Measurements from ENCODE around the gene CABP4.

The CABP4 gene

DNA sequence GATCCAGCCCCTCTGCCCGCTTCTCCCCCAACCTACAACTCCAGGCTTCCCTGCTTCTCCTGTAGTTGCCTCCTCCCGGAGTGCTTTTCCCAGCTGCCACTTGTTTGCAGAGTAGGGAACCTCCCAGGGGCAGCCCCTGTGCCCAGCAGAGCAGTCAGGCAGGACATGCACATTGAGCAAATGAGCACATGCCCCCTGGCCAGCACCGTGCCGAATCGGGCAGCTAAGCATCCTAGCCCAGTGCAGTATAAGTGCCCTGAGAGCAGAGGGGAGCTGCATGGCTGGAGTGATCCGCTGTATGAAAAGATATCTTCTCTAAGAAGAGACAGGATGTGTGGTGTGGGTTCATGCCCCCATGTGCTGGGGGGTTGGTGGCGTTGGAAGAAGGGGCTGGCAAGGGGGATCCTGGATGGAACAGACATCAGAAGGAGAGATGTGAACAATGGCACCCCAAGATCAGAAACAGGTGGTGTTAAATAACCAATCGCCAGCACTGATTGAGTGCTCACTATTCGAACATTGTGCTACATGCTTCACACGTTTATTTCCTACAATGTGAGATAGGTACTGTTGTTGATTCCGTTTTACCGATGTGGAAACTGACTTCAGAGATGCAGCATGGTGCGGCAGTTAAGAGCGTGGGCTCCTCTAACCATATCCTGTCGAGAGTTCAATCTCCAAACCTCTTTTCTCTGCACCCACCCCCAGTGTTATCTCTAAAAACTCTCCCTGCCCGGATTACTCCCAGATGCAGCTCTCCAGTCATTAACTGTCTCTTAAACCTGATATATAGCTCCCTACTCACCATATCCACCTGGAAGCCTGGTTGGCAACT is 28.9 kb downstream of the CABP4 start:
- DNase-seq: peak in 1 of 2 donors; percentile 67

GRCh38 chr11:67484847-67485311 is 29.7 kb downstream of the CABP4 start:
- peak; percentile 65 to 67 for DNase-seq

GRCh38 chr11:67485873-67486361 is 30.8 kb downstream of the CABP4 start:
- peak; percentile 64 to 82 for DNase-seq

DNA sequence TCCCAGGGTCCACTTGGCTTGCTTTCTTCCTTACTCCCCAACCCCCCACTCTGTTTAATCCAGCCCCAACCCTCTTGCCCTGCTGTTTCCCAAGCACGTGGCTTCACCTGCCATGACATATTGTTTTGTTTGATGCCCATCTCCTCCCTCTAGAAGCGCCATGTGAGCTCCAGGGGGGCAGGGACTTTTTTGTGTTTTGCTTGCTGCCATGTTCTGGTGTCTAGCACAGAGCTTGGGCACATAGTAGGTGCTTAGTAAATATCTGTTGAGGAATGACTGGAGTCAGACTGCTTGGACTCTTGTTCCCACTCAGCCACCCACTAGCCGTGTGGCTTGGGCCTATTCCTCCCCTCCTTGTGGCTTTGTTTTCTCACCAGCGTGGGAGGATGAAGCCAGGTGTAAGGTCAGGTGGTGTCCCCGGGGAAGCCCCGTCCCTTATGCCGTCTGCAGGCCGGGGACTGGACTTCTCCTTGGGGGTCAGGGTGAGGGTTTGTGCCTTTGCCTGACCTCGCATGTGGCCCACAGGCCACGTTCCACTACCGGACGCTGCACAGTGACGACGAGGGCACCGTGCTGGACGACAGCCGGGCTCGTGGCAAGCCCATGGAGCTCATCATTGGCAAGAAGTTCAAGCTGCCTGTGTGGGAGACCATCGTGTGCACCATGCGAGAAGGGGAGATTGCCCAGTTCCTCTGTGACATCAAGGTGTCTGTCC is 31.5 kb downstream of the CABP4 start:
- DNase-seq: peak in 1 of 2 donors; percentile 45

DNA sequence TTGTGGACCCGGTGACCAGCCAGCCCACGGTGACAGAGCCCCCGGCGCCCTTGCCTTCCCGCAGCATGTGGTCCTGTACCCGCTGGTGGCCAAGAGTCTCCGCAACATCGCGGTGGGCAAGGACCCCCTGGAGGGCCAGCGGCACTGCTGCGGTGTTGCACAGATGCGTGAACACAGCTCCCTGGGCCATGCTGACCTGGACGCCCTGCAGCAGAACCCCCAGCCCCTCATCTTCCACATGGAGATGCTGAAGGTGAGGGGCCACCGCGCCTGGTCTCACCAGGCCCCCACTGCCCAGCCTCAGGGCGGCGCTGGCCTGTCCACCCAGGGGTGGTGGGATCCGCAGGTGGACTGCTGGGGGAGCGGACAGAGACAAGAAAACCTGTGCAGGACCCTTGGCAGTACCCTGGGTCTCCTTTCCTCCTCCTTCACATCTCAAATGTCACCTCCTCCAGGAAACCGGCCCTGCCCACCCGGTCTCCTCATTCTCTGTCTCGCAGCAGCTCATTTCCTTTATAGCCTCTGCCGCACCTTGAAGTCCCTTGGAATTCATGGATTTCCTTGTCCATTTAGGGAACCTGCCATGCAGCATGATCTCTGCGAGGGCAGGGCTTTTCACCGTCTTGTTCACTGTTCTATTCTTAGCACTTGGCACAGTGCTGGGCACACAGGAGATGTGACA is 34.2 kb downstream of the CABP4 start:
- DNase-seq: no peak

DNA sequence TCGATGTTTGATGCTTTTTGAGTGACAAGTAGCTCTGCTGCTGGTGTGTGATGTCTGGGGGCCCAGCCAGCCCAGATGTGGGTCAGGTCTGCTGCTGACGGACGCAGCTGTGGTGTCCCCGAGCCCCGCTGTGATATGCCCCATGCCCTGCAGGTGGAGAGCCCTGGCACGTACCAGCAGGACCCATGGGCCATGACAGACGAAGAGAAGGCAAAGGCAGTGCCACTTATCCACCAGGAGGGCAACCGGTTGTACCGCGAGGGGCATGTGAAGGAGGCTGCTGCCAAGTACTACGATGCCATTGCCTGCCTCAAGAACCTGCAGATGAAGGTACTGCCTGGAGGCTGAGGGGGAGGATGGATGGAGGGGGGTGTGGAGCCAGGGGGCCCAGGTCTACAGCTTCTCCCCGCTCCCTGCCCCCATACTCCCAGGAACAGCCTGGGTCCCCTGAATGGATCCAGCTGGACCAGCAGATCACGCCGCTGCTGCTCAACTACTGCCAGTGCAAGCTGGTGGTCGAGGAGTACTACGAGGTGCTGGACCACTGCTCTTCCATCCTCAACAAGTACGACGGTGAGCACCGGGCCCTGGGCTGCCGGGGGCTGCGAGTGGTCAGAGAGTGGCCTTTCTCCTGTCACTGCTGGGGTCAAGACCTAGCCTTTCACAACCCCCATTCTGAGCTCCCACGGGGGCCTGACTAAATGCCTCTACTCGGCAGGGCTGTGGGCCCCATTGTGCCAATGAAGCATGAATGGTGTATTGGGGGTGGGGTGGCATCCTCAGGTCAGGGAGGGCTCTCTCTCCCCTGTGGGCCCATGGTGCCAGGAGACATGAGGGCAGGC is 35.0 kb downstream of the CABP4 start:
- no peak for DNase-seq

DNA sequence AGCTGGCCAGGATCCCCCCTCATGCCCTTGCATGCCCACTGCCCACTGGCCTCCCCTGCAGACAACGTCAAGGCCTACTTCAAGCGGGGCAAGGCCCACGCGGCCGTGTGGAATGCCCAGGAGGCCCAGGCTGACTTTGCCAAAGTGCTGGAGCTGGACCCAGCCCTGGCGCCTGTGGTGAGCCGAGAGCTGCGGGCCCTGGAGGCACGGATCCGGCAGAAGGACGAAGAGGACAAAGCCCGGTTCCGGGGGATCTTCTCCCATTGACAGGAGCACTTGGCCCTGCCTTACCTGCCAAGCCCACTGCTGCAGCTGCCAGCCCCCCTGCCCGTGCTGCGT is 35.5 kb downstream of the CABP4 start:
- DNase-seq: no peak

GRCh38 chr11:67491276-67492068 is 36.3 kb downstream of the CABP4 start:
- DNase-seq: no peak

- no peak for DNase-seq
Measured at GRCh38 chr11:67492069-67492727, 37.0 kb downstream of the CABP4 start.

GRCh38 chr11:67492801-67493547 is 37.8 kb downstream of the CABP4 start:
- DNase-seq: peak in 1 of 2 donors; percentile 28

GRCh38 chr11:67493548-67494370 is 38.6 kb downstream of the CABP4 start:
- no peak for DNase-seq

DNA sequence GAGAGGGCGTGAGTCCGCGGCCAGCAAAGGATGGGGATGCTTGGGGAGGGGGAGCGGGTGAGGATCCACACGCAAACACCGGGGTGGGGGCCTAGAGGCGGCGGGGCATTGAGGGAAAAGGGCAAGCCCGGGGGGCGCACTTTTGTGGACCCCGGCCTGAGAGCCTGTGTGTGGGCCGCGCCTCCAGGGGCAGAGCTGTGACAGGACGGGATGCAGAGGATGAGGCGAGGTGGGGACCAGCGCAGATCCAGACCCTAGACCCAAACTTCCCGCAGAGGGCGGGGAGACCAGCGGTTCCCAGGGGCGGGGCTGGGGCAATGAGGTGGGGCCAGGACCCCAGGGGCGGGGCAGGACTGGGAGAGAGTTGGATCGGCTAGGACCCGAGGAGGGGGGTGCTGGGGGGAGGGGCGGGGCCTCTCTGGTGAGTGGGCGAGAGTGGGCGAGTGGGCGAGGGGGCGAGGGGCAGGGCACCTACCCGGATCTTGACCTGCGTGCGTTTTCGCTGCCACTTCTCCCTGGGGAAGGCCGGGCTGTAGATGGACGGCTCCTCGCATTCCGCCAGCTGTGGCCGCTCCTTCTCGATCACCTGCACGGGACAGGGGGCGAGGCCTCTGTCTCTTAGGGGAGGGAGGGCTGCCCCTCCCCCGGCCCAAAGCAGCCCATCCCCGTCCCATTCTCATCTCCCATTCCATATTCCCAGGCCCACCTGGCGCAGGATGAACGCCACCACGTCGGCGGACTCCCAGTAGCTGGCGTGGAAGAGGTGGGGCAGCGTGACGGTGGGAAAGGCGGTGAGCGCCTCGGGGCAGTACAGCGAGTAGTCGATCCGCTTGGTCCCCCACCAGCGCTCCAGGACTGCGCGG is 39.4 kb downstream of the CABP4 start:
- no peak for DNase-seq

DNA sequence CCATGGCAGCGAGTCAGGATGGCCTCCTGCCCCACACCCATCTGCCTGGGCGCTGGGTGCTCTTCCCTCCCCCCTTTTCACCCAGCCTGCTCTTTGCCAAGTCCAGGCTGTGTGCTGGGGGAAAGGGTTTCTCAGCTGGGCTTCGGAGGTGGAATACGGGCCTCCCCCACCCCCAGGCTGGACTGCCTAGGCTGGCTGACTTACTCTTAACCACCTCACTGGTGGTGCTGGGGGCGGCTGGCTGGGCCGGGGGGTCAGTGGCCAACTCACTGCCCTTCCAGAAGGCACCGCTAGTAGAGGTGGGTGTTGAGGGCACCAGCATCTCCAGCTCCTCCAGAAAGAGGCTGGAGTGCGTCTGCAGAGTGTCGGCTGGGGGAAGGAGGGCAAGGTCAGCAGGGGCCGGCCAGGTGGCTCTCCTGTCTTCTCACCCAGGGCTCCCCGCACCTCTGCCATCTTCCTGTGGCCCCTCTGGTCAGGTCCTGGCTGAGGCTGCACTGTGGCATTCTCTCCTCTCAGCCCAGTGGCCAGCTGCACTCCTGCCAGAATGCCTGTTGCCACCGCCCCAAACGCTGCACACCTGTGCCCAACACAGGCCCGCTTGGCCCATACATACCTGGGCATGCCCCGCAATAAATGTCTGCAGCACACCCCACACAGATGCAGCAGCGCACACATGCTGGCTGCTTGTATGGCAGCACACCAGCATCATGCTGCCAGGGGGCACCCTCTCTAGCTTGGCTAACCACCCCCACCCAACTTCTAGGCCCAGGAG is 40.3 kb downstream of the CABP4 start:
- DNase-seq: no peak

GRCh38 chr11:67496113-67496512 is 41.0 kb downstream of the CABP4 start:
- no peak for DNase-seq

DNA sequence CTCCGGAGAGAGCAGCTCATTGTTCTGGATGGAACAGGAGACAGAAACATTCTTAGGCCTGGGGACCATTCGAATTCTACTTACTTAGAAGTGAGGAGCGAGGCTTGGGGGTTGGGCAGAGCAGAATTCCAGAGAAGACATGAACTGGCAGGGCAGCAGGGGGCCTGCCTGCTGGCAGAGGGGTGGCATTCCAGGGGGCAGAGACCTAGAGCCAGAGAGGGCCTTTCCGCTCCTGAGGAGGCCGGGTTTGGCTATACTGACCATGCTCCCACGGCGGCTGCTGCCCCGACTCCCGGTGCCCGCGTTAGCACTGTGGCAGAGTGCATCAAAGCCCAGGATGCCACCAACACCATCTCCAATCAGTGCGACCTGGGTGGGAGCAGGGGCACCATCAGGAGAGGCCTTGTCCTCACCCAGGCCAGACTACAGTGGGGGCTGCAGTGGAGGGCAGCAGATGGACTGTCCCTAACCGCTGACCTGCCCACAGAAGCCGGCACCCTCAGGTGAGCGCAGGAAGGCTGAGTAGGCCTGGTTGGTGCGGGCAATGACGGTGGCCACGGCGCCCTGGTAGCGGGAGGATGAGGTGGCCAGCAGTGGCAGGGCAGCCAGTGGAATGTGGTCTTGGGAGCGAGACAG is 42.6 kb downstream of the CABP4 start:
- DNase-seq: no peak

GRCh38 chr11:67498544-67498972 is 43.4 kb downstream of the CABP4 start:
- DNase-seq: no peak
